GM19351 (cell line): ENCODE data around the gene KLF7.

ENCODE experiments used
- ATAC-seq: cut with Tn5 transposase; IDR thresholded peaks from one replicate; pipeline ENCODE4 v1.9.1; 2021; ENCODE audit warnings: mild to moderate bottlenecking, moderate library complexity; ENCODE audit not compliant: unreplicated experiment

The KLF7 gene

DNA sequence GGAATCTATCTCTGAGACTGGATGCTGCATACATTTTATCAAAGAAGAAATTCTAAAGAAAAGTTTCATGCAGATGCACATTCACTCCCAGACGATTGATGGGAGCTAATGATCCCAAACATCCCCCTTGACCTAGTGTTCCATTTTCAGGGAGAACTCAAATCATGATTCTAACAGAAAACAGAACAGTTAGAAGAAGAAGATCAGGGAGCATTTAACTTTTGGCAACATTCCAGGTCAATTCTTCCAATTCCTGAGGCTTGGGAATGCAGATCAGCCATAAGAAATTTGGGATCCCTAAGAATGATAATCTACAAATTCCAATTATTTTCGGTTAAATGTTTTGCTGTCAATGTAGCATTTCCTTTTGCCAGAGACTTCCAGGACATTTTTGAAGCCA lies 129.9 kb downstream of the KLF7 start:
- ATAC-seq, result no peak

DNA sequence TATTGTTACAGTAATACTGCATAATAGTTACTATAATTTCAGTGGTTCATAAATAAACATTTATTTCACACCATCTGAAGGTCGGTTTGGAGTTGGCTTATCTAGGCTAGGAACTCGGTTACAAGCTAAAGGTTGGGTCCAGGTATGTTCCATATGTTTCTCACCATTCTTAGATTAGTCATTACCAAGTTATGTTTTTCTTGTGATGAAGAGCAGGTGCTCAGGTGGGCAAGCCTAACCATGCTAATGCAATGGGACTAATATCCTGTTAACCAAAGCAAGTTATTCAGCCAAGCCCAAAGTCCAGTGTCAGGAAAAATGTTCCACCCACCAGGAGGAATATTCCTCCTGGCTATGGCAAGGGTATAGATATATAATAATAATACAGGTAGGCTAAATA lies 133.3 kb downstream of the KLF7 start:
- ATAC-seq, result no peak
